ENCODE data around the gene GP5.
A peak's percentile ranks its signal among the peaks of the same experiment; 100 is the strongest.

GP5 gene

GRCh38 chr3:194387926-194388418 is 11.1 kb downstream of the GP5 start:
- Mint-ChIP-seq H3K4me1 (no peaks in the 10 kb centered on the region), H3K27ac (no peak overlapping the region), H3K36me3 (no peaks in the 10 kb centered on the region)

GRCh38 chr3:194387276-194387675 is 11.8 kb downstream of the GP5 start:
- Mint-ChIP-seq H3K4me3 (no peak overlapping the region), H3K36me3 (no peaks in the 10 kb centered on the region), H3K9me3 (peaks cover 8% of the 10 kb centered on the region), H3K27ac (no peak overlapping the region), H3K27me3 (peaks cover 31% of the 10 kb centered on the region), H3K4me1 (no peaks in the 10 kb centered on the region)
- no peak for ATAC-seq

More at GRCh38 chr3:194387926-194388418, 11.1 kb downstream of the GP5 start:
- Mint-ChIP-seq H3K27me3 (peaks cover 31% of the 10 kb centered on the region), H3K4me3 (no peak overlapping the region), H3K9me3 (peaks cover 8% of the 10 kb centered on the region)
- no peak for ATAC-seq

- peaks cover 32% of the 10 kb centered on the region for H3K27me3 Mint-ChIP-seq
- peaks cover 8% of the 10 kb centered on the region for H3K9me3 Mint-ChIP-seq
- no peaks in the 10 kb centered on the region for H3K36me3 Mint-ChIP-seq
- H3K4me3 Mint-ChIP-seq, result no peak overlapping the region
- no peak overlapping the region for H3K27ac Mint-ChIP-seq
- ATAC-seq, result no peak
- H3K4me1 Mint-ChIP-seq, result no peaks in the 10 kb centered on the region
Measured at GRCh38 chr3:194386648-194387047, 12.4 kb downstream of the GP5 start.

- peaks cover 38% of the 10 kb centered on the region for H3K27me3 Mint-ChIP-seq
- H3K4me1 Mint-ChIP-seq, result no peaks in the 10 kb centered on the region
- H3K4me3 Mint-ChIP-seq, result no peak overlapping the region
- H3K9me3 Mint-ChIP-seq, result peaks cover 7% of the 10 kb centered on the region
- no peak overlapping the region for H3K27ac Mint-ChIP-seq
- ATAC-seq, result no peak
- no peaks in the 10 kb centered on the region for H3K36me3 Mint-ChIP-seq
Measured at GRCh38 chr3:194386066-194386465, 13.0 kb downstream of the GP5 start.

- no peak for ATAC-seq
- no peaks in the 10 kb centered on the region for H3K4me1 Mint-ChIP-seq
- H3K4me3 Mint-ChIP-seq, result no peak overlapping the region
- no peak overlapping the region for H3K27ac Mint-ChIP-seq
- peaks cover 29% of the 10 kb centered on the region for H3K27me3 Mint-ChIP-seq
- H3K36me3 Mint-ChIP-seq, result no peaks in the 10 kb centered on the region
- no peaks in the 10 kb centered on the region for H3K9me3 Mint-ChIP-seq
Measured at GRCh38 chr3:194384569-194385001, 14.5 kb downstream of the GP5 start.

GRCh38 chr3:194384156-194384555 is 14.9 kb downstream of the GP5 start:
- Mint-ChIP-seq H3K9me3 (no peaks in the 10 kb centered on the region), H3K4me3 (no peak overlapping the region), H3K36me3 (no peaks in the 10 kb centered on the region), H3K4me1 (no peaks in the 10 kb centered on the region), H3K27ac (no peak overlapping the region), H3K27me3 (peaks cover 29% of the 10 kb centered on the region)
- no peak for ATAC-seq

GRCh38 chr3:194383276-194383940 is 15.7 kb downstream of the GP5 start:
- Mint-ChIP-seq H3K36me3 (no peaks in the 10 kb centered on the region), H3K27ac (no peak overlapping the region), H3K9me3 (no peaks in the 10 kb centered on the region), H3K27me3 (peaks cover 36% of the 10 kb centered on the region), H3K4me1 (no peaks in the 10 kb centered on the region), H3K4me3 (no peak overlapping the region)
- ATAC-seq, result peak; percentile 26

- H3K27me3 Mint-ChIP-seq, result peaks cover 41% of the 10 kb centered on the region
- no peak overlapping the region for H3K27ac Mint-ChIP-seq
- no peaks in the 10 kb centered on the region for H3K9me3 Mint-ChIP-seq
- H3K36me3 Mint-ChIP-seq, result no peaks in the 10 kb centered on the region
- H3K4me3 Mint-ChIP-seq, result no peak overlapping the region
- no peak for ATAC-seq
- H3K4me1 Mint-ChIP-seq, result no peaks in the 10 kb centered on the region
Measured at GRCh38 chr3:194382892-194383223, 16.2 kb downstream of the GP5 start.

- Mint-ChIP-seq H3K4me1 (no peaks in the 10 kb centered on the region), H3K27me3 (peaks cover 43% of the 10 kb centered on the region), H3K4me3 (no peak overlapping the region), H3K27ac (no peak overlapping the region), H3K36me3 (no peaks in the 10 kb centered on the region), H3K9me3 (no peaks in the 10 kb centered on the region)
- no peak for ATAC-seq
Measured at GRCh38 chr3:194382196-194382891, 16.7 kb downstream of the GP5 start.

- Mint-ChIP-seq H3K36me3 (no peaks in the 10 kb centered on the region), H3K4me1 (no peaks in the 10 kb centered on the region), H3K9me3 (no peaks in the 10 kb centered on the region), H3K4me3 (no peak overlapping the region), H3K27ac (no peak overlapping the region), H3K27me3 (peaks cover 52% of the 10 kb centered on the region)
- no peak for ATAC-seq
Measured at GRCh38 chr3:194381460-194381875, 17.6 kb downstream of the GP5 start.

- Mint-ChIP-seq H3K4me3 (no peak overlapping the region), H3K27ac (no peak overlapping the region), H3K4me1 (no peaks in the 10 kb centered on the region), H3K9me3 (no peaks in the 10 kb centered on the region), H3K36me3 (no peaks in the 10 kb centered on the region), H3K27me3 (peaks cover 64% of the 10 kb centered on the region)
- no peak for ATAC-seq
Measured at GRCh38 chr3:194380326-194380725, 18.7 kb downstream of the GP5 start.

- H3K27ac Mint-ChIP-seq, result no peak overlapping the region
- H3K9me3 Mint-ChIP-seq, result no peaks in the 10 kb centered on the region
- no peaks in the 10 kb centered on the region for H3K36me3 Mint-ChIP-seq
- peaks cover 64% of the 10 kb centered on the region for H3K27me3 Mint-ChIP-seq
- no peak overlapping the region for H3K4me3 Mint-ChIP-seq
- no peaks in the 10 kb centered on the region for H3K4me1 Mint-ChIP-seq
- no peak for ATAC-seq
Measured at GRCh38 chr3:194379651-194380050, 19.4 kb downstream of the GP5 start.

GRCh38 chr3:194379231-194379630 is 19.8 kb downstream of the GP5 start:
- H3K4me3 Mint-ChIP-seq, result no peak overlapping the region
- no peaks in the 10 kb centered on the region for H3K36me3 Mint-ChIP-seq
- no peaks in the 10 kb centered on the region for H3K4me1 Mint-ChIP-seq
- no peak for ATAC-seq
- H3K27me3 Mint-ChIP-seq, result peaks cover 64% of the 10 kb centered on the region
- H3K27ac Mint-ChIP-seq, result no peak overlapping the region
- no peaks in the 10 kb centered on the region for H3K9me3 Mint-ChIP-seq

GRCh38 chr3:194377708-194378107 is 21.4 kb downstream of the GP5 start:
- Mint-ChIP-seq H3K4me3 (no peak overlapping the region), H3K27me3 (peaks cover 68% of the 10 kb centered on the region), H3K9me3 (no peaks in the 10 kb centered on the region), H3K4me1 (no peaks in the 10 kb centered on the region), H3K27ac (no peak overlapping the region), H3K36me3 (no peaks in the 10 kb centered on the region)
- ATAC-seq, result no peak

GRCh38 chr3:194376241-194376560 is 22.9 kb downstream of the GP5 start:
- H3K36me3 Mint-ChIP-seq, result no peaks in the 10 kb centered on the region
- H3K27ac Mint-ChIP-seq, result no peak overlapping the region
- H3K4me1 Mint-ChIP-seq, result no peaks in the 10 kb centered on the region
- no peaks in the 10 kb centered on the region for H3K9me3 Mint-ChIP-seq
- no peak overlapping the region for H3K4me3 Mint-ChIP-seq
- no peak for ATAC-seq
- peaks cover 78% of the 10 kb centered on the region for H3K27me3 Mint-ChIP-seq

Data from stimulated activated memory B cell treated with anti-CD40 and anti-IgM and Interleukin-4, amounts not matched to agents 10 μg/mL and 1 μg/mL and 100 μg/mL, for 72 hours (primary cell).